GM12872 (cell line): ENCODE data around the gene SPATA9.

Experiments used
- TF ChIP-seq, protein P1 (sequence below): IDR thresholded peaks from 3 replicates; pipeline ENCODE4 v1.5.1; 2011; ENCODE audit warnings: low read depth, mild to moderate bottlenecking, low read length, moderate library complexity; ENCODE audit not compliant: insufficient read depth

SPATA9 gene

DNA sequence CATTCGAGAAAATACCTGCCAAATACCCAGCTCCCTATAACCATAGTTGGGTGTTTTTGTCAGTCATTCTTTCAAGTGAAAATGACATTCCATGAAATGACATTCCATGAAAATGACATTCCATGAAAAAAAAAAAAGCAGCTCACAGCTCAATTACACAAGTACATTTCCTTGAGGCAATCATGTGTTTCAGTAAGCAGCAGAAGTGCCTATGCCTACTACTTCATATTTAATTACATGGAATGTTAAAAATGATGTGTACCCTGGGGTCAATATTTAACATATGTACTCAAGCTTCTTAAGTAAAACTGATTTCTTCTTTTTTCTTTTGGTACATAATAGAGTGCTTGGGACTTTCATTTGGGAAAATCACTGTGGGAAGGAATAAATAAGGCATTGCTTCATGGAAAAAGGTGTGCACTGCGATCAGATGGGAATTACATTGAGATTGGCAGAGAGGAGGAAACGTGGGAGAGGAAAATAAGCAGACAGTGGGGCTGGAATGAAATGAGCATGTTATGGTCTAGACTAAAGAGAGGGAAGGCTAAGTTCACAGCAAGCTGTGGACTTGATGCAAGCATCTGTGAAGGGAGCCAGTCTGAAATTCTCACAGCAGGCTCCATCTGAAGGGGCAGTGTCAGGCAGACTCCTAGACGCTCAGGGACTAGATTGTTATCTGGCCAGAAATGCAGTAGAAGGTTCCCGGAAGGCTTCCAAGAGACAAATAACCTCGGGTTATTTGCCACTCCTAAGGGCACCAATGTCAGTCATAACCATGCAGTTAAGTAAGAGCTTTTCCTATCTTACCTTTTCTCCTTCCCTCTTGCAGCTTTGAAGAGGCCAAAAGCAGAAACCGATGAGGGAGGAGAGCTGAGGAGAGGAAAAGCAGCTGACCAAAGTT is 15.2 kb upstream of the SPATA9 start:
- TF ChIP-seq, protein P1, sequence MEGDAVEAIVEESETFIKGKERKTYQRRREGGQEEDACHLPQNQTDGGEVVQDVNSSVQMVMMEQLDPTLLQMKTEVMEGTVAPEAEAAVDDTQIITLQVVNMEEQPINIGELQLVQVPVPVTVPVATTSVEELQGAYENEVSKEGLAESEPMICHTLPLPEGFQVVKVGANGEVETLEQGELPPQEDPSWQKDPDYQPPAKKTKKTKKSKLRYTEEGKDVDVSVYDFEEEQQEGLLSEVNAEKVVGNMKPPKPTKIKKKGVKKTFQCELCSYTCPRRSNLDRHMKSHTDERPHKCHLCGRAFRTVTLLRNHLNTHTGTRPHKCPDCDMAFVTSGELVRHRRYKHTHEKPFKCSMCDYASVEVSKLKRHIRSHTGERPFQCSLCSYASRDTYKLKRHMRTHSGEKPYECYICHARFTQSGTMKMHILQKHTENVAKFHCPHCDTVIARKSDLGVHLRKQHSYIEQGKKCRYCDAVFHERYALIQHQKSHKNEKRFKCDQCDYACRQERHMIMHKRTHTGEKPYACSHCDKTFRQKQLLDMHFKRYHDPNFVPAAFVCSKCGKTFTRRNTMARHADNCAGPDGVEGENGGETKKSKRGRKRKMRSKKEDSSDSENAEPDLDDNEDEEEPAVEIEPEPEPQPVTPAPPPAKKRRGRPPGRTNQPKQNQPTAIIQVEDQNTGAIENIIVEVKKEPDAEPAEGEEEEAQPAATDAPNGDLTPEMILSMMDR, result no peak

- TF ChIP-seq, protein P1, result no peak
Measured at GRCh38 chr5:95690333-95690732, 7.5 kb upstream of the SPATA9 start.

- TF ChIP-seq, protein P1, result no peak
Measured at GRCh38 chr5:95689680-95690079, 6.9 kb upstream of the SPATA9 start.

GRCh38 chr5:95686651-95687050 is 3.9 kb upstream of the SPATA9 start:
- TF ChIP-seq, protein P1, result no peak

DNA sequence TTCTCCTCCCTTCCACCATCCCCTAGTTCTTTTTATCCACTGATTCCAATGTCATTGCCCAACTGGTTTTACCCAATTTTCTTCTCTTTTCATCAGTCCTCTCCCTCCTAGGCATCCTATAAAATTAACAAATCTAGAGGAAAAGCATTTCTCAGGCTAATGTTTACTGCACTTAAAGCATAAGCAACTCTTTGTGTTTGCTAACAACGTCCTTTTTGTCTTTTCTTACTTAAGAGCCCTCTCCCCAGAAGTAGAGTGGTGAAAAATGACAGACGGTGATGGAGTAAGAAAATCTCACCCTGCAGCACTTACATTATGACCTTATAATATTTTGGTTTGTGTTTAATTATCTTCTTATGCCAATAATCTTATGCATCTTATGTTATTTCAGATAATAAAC is 1.6 kb upstream of the SPATA9 start:
- TF ChIP-seq, protein P1, result no peak

- TF ChIP-seq, protein P1, result no peak
Measured at GRCh38 chr5:95673081-95673480, 9.7 kb downstream of the SPATA9 start.

- TF ChIP-seq, protein P1, result no peak
Measured at GRCh38 chr5:95672641-95673040, 10.2 kb downstream of the SPATA9 start.
